ENCODE measurements around the gene CDKN2B-AS1.

Gene CDKN2B-AS1

GRCh38 chr9:22026696-22027095 lies 32.1 kb downstream of the CDKN2B-AS1 start:
- Histone ChIP-seq H2AFZ (ENCODE audit: low read depth, low read length) (no peak overlapping the region), H3K27me3 (ENCODE audit: low read depth, low read length) (no peaks in the 10 kb centered on the region), H3K9ac (ENCODE audit: low read length) (no peak overlapping the region), H3K36me3 (replicated peaks; ENCODE audit: low read depth, low read length) (no peaks in the 10 kb centered on the region), H3K4me1 (ENCODE audit: low read length) (no peaks in the 10 kb centered on the region), H3K79me2 (ENCODE audit: low read length) (no peaks in the 10 kb centered on the region), H3K9me3 (ENCODE audit: insufficient read depth, low read length) (no peaks in the 10 kb centered on the region), H3K27ac (ENCODE audit: low read length) (no peak overlapping the region), H3K4me2 (ENCODE audit: low read length) (no peak overlapping the region), H3K4me3 (ENCODE audit: low read length) (no peak overlapping the region), H4K20me1 (ENCODE audit: insufficient read depth, low read length) (no peaks in the 10 kb centered on the region)
- TF ChIP-seq EZH2phosphoT487 (IDR thresholded peaks at IDR 0.05; ENCODE audit: low read depth) (no peak), CTCF (IDR thresholded peaks at IDR 0.05; ENCODE audit: low read depth, low read length) (no peak)

DNA sequence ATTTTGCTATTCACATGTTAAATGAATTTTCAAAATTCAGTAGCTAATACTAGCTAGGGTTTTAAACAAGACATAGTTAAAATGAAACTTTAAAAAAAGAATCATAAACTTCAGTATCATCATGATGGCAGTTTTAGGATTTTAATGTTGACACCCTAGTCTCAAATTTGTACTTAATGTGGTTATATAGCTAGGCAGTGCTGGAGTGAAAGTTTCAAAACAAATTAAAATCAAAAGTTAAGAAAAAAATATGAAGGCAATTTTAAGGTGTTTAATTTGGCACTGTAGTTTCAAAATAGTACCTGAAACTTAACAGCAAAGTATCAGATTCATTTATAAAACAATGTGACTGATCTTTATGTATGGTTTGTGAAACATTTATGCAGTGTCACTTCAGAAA lies 33.8 kb downstream of the CDKN2B-AS1 start:
- TF ChIP-seq CTCF (IDR thresholded peaks at IDR 0.05; ENCODE audit: low read depth, low read length) (no peak), EZH2phosphoT487 (IDR thresholded peaks at IDR 0.05; ENCODE audit: low read depth) (no peak)
- Histone ChIP-seq H3K4me3 (ENCODE audit: low read length) (no peak overlapping the region), H4K20me1 (ENCODE audit: insufficient read depth, low read length) (no peaks in the 10 kb centered on the region), H3K4me1 (ENCODE audit: low read length) (no peaks in the 10 kb centered on the region), H3K9ac (ENCODE audit: low read length) (no peak overlapping the region), H3K4me2 (ENCODE audit: low read length) (no peak overlapping the region), H3K27me3 (ENCODE audit: low read depth, low read length) (no peaks in the 10 kb centered on the region), H3K36me3 (replicated peaks; ENCODE audit: low read depth, low read length) (no peaks in the 10 kb centered on the region), H3K27ac (ENCODE audit: low read length) (no peak overlapping the region), H2AFZ (ENCODE audit: low read depth, low read length) (no peak overlapping the region), H3K79me2 (ENCODE audit: low read length) (no peaks in the 10 kb centered on the region), H3K9me3 (ENCODE audit: insufficient read depth, low read length) (no peaks in the 10 kb centered on the region)

- Histone ChIP-seq H3K79me2 (ENCODE audit: low read length) (no peaks in the 10 kb centered on the region), H2AFZ (ENCODE audit: low read depth, low read length) (no peak overlapping the region), H3K27ac (ENCODE audit: low read length) (no peak overlapping the region), H3K9me3 (ENCODE audit: insufficient read depth, low read length) (no peaks in the 10 kb centered on the region), H3K36me3 (replicated peaks; ENCODE audit: low read depth, low read length) (no peaks in the 10 kb centered on the region), H3K4me1 (ENCODE audit: low read length) (no peaks in the 10 kb centered on the region), H4K20me1 (ENCODE audit: insufficient read depth, low read length) (no peaks in the 10 kb centered on the region), H3K4me2 (ENCODE audit: low read length) (no peak overlapping the region), H3K9ac (ENCODE audit: low read length) (no peak overlapping the region), H3K4me3 (ENCODE audit: low read length) (no peak overlapping the region), H3K27me3 (ENCODE audit: low read depth, low read length) (no peaks in the 10 kb centered on the region)
- TF ChIP-seq EZH2phosphoT487 (IDR thresholded peaks at IDR 0.05; ENCODE audit: low read depth) (no peak), CTCF (IDR thresholded peaks at IDR 0.05; ENCODE audit: low read depth, low read length) (no peak)
These were observed 34.6 kb downstream of the CDKN2B-AS1 start for GRCh38 chr9:22029231-22029630.

DNA sequence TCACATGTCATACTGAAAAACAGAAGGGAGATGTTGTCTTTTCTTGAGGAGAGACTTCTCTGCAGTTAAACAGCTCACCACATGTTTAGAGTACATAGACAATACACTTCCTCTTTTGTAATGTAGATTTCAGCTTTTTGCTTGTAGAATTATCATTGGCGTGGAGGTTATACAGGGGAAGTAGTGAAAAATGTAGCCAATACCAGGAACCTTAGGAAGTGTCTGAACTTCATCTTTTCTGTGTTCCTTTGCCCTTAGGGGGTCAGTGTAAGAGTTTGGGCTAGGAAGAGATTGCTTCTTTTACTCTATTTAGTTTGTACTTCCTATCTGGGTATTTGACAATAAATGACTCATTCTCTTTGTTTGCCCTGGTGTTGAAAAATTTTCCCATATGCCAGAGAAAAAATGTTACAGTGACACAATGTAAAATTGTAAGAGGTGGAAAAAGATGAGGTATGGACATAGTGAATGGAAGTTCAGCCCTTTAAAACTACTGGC lies 35.6 kb downstream of the CDKN2B-AS1 start:
- Histone ChIP-seq H3K36me3 (replicated peaks; ENCODE audit: low read depth, low read length) (no peaks in the 10 kb centered on the region), H3K4me2 (ENCODE audit: low read length) (no peak overlapping the region), H3K9me3 (ENCODE audit: insufficient read depth, low read length) (no peaks in the 10 kb centered on the region), H3K27me3 (ENCODE audit: low read depth, low read length) (no peaks in the 10 kb centered on the region), H3K79me2 (ENCODE audit: low read length) (no peaks in the 10 kb centered on the region), H2AFZ (ENCODE audit: low read depth, low read length) (no peak overlapping the region), H4K20me1 (ENCODE audit: insufficient read depth, low read length) (no peaks in the 10 kb centered on the region), H3K4me3 (ENCODE audit: low read length) (no peak overlapping the region), H3K9ac (ENCODE audit: low read length) (no peak overlapping the region), H3K4me1 (ENCODE audit: low read length) (no peaks in the 10 kb centered on the region), H3K27ac (ENCODE audit: low read length) (no peak overlapping the region)
- TF ChIP-seq EZH2phosphoT487 (IDR thresholded peaks at IDR 0.05; ENCODE audit: low read depth), result no peak
- TF ChIP-seq CTCF (IDR thresholded peaks at IDR 0.05; ENCODE audit: low read depth, low read length), result no peak
